SK-N-SH (cell line): Measurements from ENCODE around the gene TFAP2E. TPM values are rescaled to one million over a fixed set of nuclear protein-coding genes. Genes with fewer than 3 reads are reported as not detected.

Source experiments
- CTCF ChIA-PET: fragments of 300-600, 350-600 bp; formaldehyde crosslinking; extraction: SDS; loops from one replicate; lab custom pipeline; 2021; lab: Yijun Ruan, JAX
- POLR2A ChIA-PET: fragments of 350-600 bp; sonication (Branson Sonifier 250); formaldehyde crosslinking; extraction: SDS; loops from one replicate; lab custom pipeline; 2020; ENCODE audit warnings: antibody characterized with exemption, inconsistent platforms; lab: Yijun Ruan, JAX
- DNase-seq: peaks from one replicate; pipeline ENCODE4 v3.0.0; 2012
- H2AFZ ChIP-seq: fragments of 200-600 bp; sonication (generic); 2 replicates; pipeline ENCODE4 v1.8.1; 2016; ENCODE audit warnings: antibody characterized with exemption, mild to moderate bottlenecking, low read depth
- H3F3A ChIP-seq: fragments of 200-600 bp; sonication (generic); replicated peaks from 2 replicates; pipeline ENCODE3; 2016; ENCODE audit warnings: antibody characterized with exemption, mild to moderate bottlenecking; ENCODE audit not compliant: insufficient read depth
- H3K27ac ChIP-seq, 2 experiments: fragments of 200-500 bp in 1 of 2; fragments of 200-600 bp in 1 of 2; sonication (Bioruptor generic) in 1 of 2; sonication (generic), shearing (Covaris generic) in 1 of 2; 2 replicates each; pipeline versions ENCODE4 v1.5.1 to v1.6.1; 2014 to 2016; ENCODE audit warnings: low read depth in 2 of 2, inconsistent platforms in 1 of 2, low read length in 1 of 2, mild to moderate bottlenecking in 1 of 2, mixed read lengths in 1 of 2
- H3K27me3 ChIP-seq: fragments of 200-600 bp; sonication (generic), shearing (Covaris generic); 2 replicates; pipeline ENCODE4 v1.6.1; 2016; ENCODE audit warnings: mixed run types; ENCODE audit not compliant: insufficient read depth
- H3K36me3 ChIP-seq, 2 experiments: fragments of 200-500 bp in 1 of 2; fragments of 200-600 bp in 1 of 2; sonication (Bioruptor generic) in 1 of 2; sonication (generic) in 1 of 2; replicated peaks in 1 of 2; 2 replicates each; pipeline versions ENCODE3 to v1.5.1; 2014 to 2016; ENCODE audit warnings: low read length in 1 of 2, mild to moderate bottlenecking in 1 of 2; ENCODE audit not compliant: insufficient read depth in 2 of 2, control insufficient read depth in 1 of 2
- H3K4me1 ChIP-seq, 2 experiments: fragments of 200-500 bp in 1 of 2; fragments of 200-600 bp in 1 of 2; sonication (Bioruptor generic) in 1 of 2; sonication (generic), shearing (Covaris generic) in 1 of 2; 2 replicates each; pipeline versions ENCODE4 v1.5.1 to v1.6.1; 2014 to 2016; ENCODE audit warnings: low read depth in 1 of 2, low read length in 1 of 2, mixed run types in 1 of 2; ENCODE audit not compliant: insufficient read depth in 2 of 2, control insufficient read depth in 1 of 2
- H3K4me2 ChIP-seq: fragments of 200-600 bp; sonication (generic), shearing (Covaris generic); 2 replicates; pipeline ENCODE4 v1.6.1; 2017; ENCODE audit warnings: mixed run types
- H3K4me3 ChIP-seq, 2 experiments: fragments of 200-500 bp in 1 of 2; fragments of 200-600 bp in 1 of 2; sonication (Bioruptor generic) in 1 of 2; sonication (generic), shearing (Covaris generic) in 1 of 2; 2 replicates each; pipeline versions ENCODE4 v1.5.1 to v1.8.1; 2014 to 2016; ENCODE audit warnings: low read depth in 2 of 2, inconsistent platforms in 1 of 2, low read length in 1 of 2, mild to moderate bottlenecking in 1 of 2, mixed read lengths in 1 of 2, moderate library complexity in 1 of 2
- H3K79me2 ChIP-seq: fragments of 200-600 bp; sonication (generic); 2 replicates; pipeline ENCODE4 v1.8.1; 2017; ENCODE audit warnings: mild to moderate bottlenecking; ENCODE audit not compliant: insufficient read depth
- H3K9ac ChIP-seq: fragments of 200-600 bp; sonication (generic); 2 replicates; pipeline ENCODE4 v1.6.1; 2017; ENCODE audit warnings: mixed run types
- H3K9me2 ChIP-seq: fragments of 200-600 bp; sonication (generic); 2 replicates; pipeline ENCODE4 v1.6.1; 2017; ENCODE audit warnings: mixed run types
- H3K9me3 ChIP-seq: fragments of 200-600 bp; sonication (generic); 2 replicates; pipeline ENCODE4 v1.6.1; 2017; ENCODE audit warnings: mixed run types, mild to moderate bottlenecking, moderate library complexity
- H4K20me1 ChIP-seq: fragments of 200-600 bp; sonication (generic); 2 replicates; pipeline ENCODE4 v1.6.1; 2017; ENCODE audit warnings: mild to moderate bottlenecking, mixed run types; ENCODE audit not compliant: insufficient read depth
- ELF1 ChIP-seq: IDR thresholded peaks from 2 replicates; pipeline ENCODE4 v1.4.0; 2012
- EP300 ChIP-seq, 2 experiments: IDR thresholded peaks; 2 replicates each; pipeline versions ENCODE4 v1.4.0 to v1.6.1; 2012; ENCODE audit warnings: borderline replicate concordance in 1 of 2, low read depth in 1 of 2, low read length in 1 of 2
- FOXJ3 ChIP-seq: sonication (generic); formaldehyde crosslinking; IDR thresholded peaks from 2 replicates; pipeline ENCODE4 v1.5.1; 2020; ENCODE audit warnings: mild to moderate bottlenecking, missing genetic modification reagents
- GATA2 ChIP-seq: sonication (generic); formaldehyde crosslinking; IDR thresholded peaks from 2 replicates; pipeline ENCODE4 v1.5.0; 2020; ENCODE audit warnings: mild to moderate bottlenecking, missing genetic modification reagents
- JUND ChIP-seq: IDR thresholded peaks from 2 replicates; pipeline ENCODE4 v1.4.0; 2012
- POLR2AphosphoS5 ChIP-seq: IDR thresholded peaks from 2 replicates; pipeline ENCODE4 v1.6.1; 2012; ENCODE audit warnings: low read depth, low read length
- RAD21 ChIP-seq: IDR thresholded peaks from 2 replicates; pipeline ENCODE4 v1.6.1; 2012; ENCODE audit warnings: mild to moderate bottlenecking, low read length
- RXRA ChIP-seq: IDR thresholded peaks from 2 replicates; pipeline ENCODE4 v1.4.0; 2012; ENCODE audit warnings: low read depth, mild to moderate bottlenecking, borderline replicate concordance
- SMC3 ChIP-seq: IDR thresholded peaks from 2 replicates; pipeline ENCODE4 v1.6.1; 2012; ENCODE audit warnings: low read depth, low read length, improper control_type of control experiment
- TCF12 ChIP-seq: IDR thresholded peaks from 2 replicates; pipeline ENCODE4 v1.4.0; 2012
- WGBS: methylation state at CpG from one replicate; pipeline ENCODE4 v1.1.6; 2017; ENCODE audit warnings: low lambda C conversion rate; 5-methylcytosine and 5-hydroxymethylcytosine counted together
- polyA plus RNA-seq, 3 experiments: library from polyadenylated mRNA; depleted of rRNA; stranded (reverse); fragments of >200 nt; gene quantifications; 2 replicates each; pipeline ENCODE4 v1.2.3, GENCODE V29; 2012
- TF ChIP-seq, protein P1 (sequence below): fragments of 200-600 bp; sonication (generic); IDR thresholded peaks from 2 replicates; pipeline ENCODE4 v1.6.1; 2017; ENCODE audit warnings: antibody characterized with exemption, mild to moderate bottlenecking, moderate library complexity
- TF ChIP-seq, protein P2 (sequence below): IDR thresholded peaks from 2 replicates; pipeline ENCODE4 v1.4.0; 2012; ENCODE audit warnings: low read depth

The TFAP2E gene
- polyA plus RNA-seq, 1 of the 3 experiments (the other 2 are of a cell fraction): 0.59 TPM

DNA sequence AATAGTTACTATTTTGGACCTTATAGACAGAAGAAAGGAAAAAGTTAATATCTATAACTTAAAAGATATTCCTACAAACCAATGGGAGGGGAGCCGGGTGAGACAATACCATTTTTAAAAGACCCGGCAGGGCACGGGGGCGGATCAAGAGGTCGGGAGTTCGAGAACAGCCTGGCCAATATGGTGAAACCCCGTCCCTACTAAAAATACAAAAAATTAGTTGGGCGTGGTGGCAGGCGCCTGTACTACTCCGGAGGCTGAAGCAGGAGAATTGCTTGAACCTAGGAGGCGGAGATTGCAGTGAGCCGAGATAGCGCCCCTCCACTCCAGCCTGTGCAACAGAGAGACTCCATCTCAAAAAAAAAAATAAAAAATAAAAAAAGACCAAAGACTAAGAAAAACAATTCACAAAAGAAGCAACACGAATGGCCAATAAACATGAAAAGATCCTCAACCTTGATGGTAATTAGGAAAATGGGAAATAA, 69.4 kb downstream of the TFAP2E start:
- POLR2A ChIA-PET: interaction anchor here (0.9 kb wide), 1 partner anchor 73 kb away, joined by 4 read pairs; no protein-coding TSS in a partner anchor
- H4K20me1 ChIP-seq: no peaks in the 10 kb centered on the region
- no peak for DNase-seq
- H3K4me1 ChIP-seq: peaks cover 5 to 6% of the 10 kb centered on the region in 2 experiments; a peak in 3 of 4 replicates
- peaks cover 38% of the 10 kb centered on the region for H3K79me2 ChIP-seq
- peaks cover 45% of the 10 kb centered on the region for H3F3A ChIP-seq
- WGBS: 5% methylated on average over 14 of the region's 14 CpGs
- peak overlapping the region; percentile 86 for H3K4me2 ChIP-seq
- H3K27me3 ChIP-seq: peaks cover 9% of the 10 kb centered on the region; the same call in 1 of the 2 replicates
- no peak for TF ChIP-seq POLR2AphosphoS5
- TF ChIP-seq, protein P1, sequence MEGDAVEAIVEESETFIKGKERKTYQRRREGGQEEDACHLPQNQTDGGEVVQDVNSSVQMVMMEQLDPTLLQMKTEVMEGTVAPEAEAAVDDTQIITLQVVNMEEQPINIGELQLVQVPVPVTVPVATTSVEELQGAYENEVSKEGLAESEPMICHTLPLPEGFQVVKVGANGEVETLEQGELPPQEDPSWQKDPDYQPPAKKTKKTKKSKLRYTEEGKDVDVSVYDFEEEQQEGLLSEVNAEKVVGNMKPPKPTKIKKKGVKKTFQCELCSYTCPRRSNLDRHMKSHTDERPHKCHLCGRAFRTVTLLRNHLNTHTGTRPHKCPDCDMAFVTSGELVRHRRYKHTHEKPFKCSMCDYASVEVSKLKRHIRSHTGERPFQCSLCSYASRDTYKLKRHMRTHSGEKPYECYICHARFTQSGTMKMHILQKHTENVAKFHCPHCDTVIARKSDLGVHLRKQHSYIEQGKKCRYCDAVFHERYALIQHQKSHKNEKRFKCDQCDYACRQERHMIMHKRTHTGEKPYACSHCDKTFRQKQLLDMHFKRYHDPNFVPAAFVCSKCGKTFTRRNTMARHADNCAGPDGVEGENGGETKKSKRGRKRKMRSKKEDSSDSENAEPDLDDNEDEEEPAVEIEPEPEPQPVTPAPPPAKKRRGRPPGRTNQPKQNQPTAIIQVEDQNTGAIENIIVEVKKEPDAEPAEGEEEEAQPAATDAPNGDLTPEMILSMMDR: peak; percentile 18; the same call in 1 of the 2 replicates
- CTCF ChIA-PET: no interaction called here
- peak overlapping the region; percentile 62 to 75 for H3K4me3 ChIP-seq
- peaks cover 0 to 8% of the 10 kb centered on the region in 2 experiments for H3K36me3 ChIP-seq
- H3K9me2 ChIP-seq: no peaks in the 10 kb centered on the region
- H3K9me3 ChIP-seq: 0 out of 2 replicates have a peak, but pooled peaks cover 4% of the 10 kb centered on the region
- H3K27ac ChIP-seq: peak overlapping the region; percentile 5 to 85; a peak in 3 of 4 replicates
- peak overlapping the region; percentile 85; the same call in 1 of the 2 replicates for H3K9ac ChIP-seq
- H2AFZ ChIP-seq: peak overlapping the region; percentile 100

DNA sequence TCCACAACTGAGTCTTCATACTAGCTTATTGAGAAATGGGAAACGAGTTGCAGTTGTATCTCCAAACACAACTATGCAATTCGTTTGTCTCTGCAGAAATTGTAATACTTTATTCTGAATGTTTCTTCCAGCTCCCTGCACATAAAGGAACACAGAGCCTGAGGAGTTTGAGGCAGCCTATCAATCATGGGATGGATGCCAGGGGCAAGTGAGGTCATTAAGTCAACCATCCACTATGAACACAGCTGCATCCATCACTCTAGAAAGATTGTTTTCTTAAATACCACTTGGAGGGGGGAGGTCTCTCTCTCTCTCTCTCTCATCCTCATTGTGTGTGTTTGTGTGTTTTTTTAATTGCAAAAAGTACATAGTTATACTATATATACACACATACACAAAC, 71.1 kb downstream of the TFAP2E start:
- Histone ChIP-seq H3K79me2 (peaks cover 21% of the 10 kb centered on the region), H3K9me3 (0 out of 2 replicates have a peak, but pooled peaks cover 4% of the 10 kb centered on the region), H3K4me1 (peaks cover 0 to 6% of the 10 kb centered on the region in 2 experiments; a peak in 2 of 4 replicates), H3K9me2 (no peaks in the 10 kb centered on the region), H3K36me3 (peaks cover 0 to 5% of the 10 kb centered on the region in 2 experiments), H3K27me3 (peaks cover 9% of the 10 kb centered on the region; the same call in 1 of the 2 replicates), H2AFZ (no peak overlapping the region), H3K4me2 (no peak overlapping the region), H3K27ac (no peak overlapping the region)
- ChIA-PET CTCF (interaction anchor here (0.6 to 1.0 kb wide), 2 partner anchors 72 to 517 kb away, joined by 3 read pairs; no protein-coding TSS in a partner anchor), POLR2A (no interaction called here)
- WGBS: 7% methylated on average over 2 of the region's 2 CpGs
- TF ChIP-seq SMC3: no peak
- no peak for TF ChIP-seq ELF1
- TF ChIP-seq RAD21: no peak
- no peak for TF ChIP-seq RXRA
- TF ChIP-seq JUND: no peak
- TF ChIP-seq FOXJ3 (CRISPR knock-in tag): no peak
- TF ChIP-seq TCF12: no peak
- no peak for TF ChIP-seq GATA2 (CRISPR knock-in tag)
- no peak for TF ChIP-seq EP300 (IDR thresholded peaks at IDR 0.05; ENCODE audit: borderline replicate concordance in 1 of 2, low read depth in 1 of 2, low read length in 1 of 2)
- TF ChIP-seq, protein P2, sequence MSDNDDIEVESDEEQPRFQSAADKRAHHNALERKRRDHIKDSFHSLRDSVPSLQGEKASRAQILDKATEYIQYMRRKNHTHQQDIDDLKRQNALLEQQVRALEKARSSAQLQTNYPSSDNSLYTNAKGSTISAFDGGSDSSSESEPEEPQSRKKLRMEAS: no peak
- TF ChIP-seq, all 33 proteins: peak for 0
- Histone ChIP-seq H4K20me1 (no peaks in the 10 kb centered on the region), H3K4me3 (no peak overlapping the region), H3K9ac (no peak overlapping the region), H3F3A (peaks cover 29% of the 10 kb centered on the region)
- no peak for DNase-seq

Other genes with a start within 250 kb of the TFAP2E start
- 51.9 and 63.2 TPM in 2 replicates for gene KIAA0319L, start 15.9 kb upstream of the TFAP2E start, polyA plus RNA-seq (2012; rRNA removed)
- 34.6 and 38.3 TPM in 2 replicates for gene NCDN, start 15.5 kb upstream of the TFAP2E start, polyA plus RNA-seq (2012; rRNA removed)
- 78.3 and 83.5 TPM in 2 replicates for gene PSMB2, start 68.2 kb downstream of the TFAP2E start, polyA plus RNA-seq (2012; rRNA removed)
- gene C1orf216, start 145.6 kb downstream of the TFAP2E start, polyA plus RNA-seq (2012; rRNA removed): 20.0 and 28.3 TPM in 2 replicates
- 4.9 TPM in 2 replicates for gene CLSPN, start 196.7 kb downstream of the TFAP2E start, polyA plus RNA-seq (2012; rRNA removed)
- 4.8 and 6.6 TPM in 2 replicates for gene AGO4, start 234.7 kb downstream of the TFAP2E start, polyA plus RNA-seq (2012; rRNA removed)